ENCODE measurements around the gene HARS1. TPM values are rescaled to one million over a fixed set of nuclear protein-coding genes. Genes with fewer than 3 reads are reported as not detected.

Gene HARS1
- total and polyA plus RNA-seq, 2 of the 13 experiments (the other 11 are each of a cell fraction or from before 2014, with no cell fraction given), result 36.9 to 66.2 TPM

- peak; percentile 71 for TF ChIP-seq PATZ1 (CRISPR knock-in tag; IDR thresholded peaks at IDR 0.05)
- TF ChIP-seq, protein P1, sequence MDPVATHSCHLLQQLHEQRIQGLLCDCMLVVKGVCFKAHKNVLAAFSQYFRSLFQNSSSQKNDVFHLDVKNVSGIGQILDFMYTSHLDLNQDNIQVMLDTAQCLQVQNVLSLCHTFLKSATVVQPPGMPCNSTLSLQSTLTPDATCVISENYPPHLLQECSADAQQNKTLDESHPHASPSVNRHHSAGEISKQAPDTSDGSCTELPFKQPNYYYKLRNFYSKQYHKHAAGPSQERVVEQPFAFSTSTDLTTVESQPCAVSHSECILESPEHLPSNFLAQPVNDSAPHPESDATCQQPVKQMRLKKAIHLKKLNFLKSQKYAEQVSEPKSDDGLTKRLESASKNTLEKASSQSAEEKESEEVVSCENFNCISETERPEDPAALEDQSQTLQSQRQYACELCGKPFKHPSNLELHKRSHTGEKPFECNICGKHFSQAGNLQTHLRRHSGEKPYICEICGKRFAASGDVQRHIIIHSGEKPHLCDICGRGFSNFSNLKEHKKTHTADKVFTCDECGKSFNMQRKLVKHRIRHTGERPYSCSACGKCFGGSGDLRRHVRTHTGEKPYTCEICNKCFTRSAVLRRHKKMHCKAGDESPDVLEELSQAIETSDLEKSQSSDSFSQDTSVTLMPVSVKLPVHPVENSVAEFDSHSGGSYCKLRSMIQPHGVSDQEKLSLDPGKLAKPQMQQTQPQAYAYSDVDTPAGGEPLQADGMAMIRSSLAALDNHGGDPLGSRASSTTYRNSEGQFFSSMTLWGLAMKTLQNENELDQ (CRISPR knock-in tag; IDR thresholded peaks at IDR 0.05; ENCODE audit: borderline replicate concordance), result no peak
- no peak for TF ChIP-seq ZNF343 (CRISPR knock-in tag; IDR thresholded peaks at IDR 0.05)
- peak; percentile 56; the same call in 1 of the 2 replicates for TF ChIP-seq PHF21A (CRISPR knock-in tag; IDR thresholded peaks at IDR 0.05)
- TF ChIP-seq SP140L (CRISPR knock-in tag; IDR thresholded peaks at IDR 0.05; ENCODE audit: borderline replicate concordance), result peak; percentile 82; the same call in 1 of the 2 replicates
- peak; percentile 61 for TF ChIP-seq KDM2A (CRISPR knock-in tag; IDR thresholded peaks at IDR 0.05; ENCODE audit: borderline replicate concordance, low read depth)
- TF ChIP-seq, protein P2, sequence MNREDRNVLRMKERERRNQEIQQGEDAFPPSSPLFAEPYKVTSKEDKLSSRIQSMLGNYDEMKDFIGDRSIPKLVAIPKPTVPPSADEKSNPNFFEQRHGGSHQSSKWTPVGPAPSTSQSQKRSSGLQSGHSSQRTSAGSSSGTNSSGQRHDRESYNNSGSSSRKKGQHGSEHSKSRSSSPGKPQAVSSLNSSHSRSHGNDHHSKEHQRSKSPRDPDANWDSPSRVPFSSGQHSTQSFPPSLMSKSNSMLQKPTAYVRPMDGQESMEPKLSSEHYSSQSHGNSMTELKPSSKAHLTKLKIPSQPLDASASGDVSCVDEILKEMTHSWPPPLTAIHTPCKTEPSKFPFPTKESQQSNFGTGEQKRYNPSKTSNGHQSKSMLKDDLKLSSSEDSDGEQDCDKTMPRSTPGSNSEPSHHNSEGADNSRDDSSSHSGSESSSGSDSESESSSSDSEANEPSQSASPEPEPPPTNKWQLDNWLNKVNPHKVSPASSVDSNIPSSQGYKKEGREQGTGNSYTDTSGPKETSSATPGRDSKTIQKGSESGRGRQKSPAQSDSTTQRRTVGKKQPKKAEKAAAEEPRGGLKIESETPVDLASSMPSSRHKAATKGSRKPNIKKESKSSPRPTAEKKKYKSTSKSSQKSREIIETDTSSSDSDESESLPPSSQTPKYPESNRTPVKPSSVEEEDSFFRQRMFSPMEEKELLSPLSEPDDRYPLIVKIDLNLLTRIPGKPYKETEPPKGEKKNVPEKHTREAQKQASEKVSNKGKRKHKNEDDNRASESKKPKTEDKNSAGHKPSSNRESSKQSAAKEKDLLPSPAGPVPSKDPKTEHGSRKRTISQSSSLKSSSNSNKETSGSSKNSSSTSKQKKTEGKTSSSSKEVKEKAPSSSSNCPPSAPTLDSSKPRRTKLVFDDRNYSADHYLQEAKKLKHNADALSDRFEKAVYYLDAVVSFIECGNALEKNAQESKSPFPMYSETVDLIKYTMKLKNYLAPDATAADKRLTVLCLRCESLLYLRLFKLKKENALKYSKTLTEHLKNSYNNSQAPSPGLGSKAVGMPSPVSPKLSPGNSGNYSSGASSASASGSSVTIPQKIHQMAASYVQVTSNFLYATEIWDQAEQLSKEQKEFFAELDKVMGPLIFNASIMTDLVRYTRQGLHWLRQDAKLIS (CRISPR knock-in tag; IDR thresholded peaks at IDR 0.05), result 0 out of 2 replicates have a peak, but pooled peaks have one; percentile 42
- TF ChIP-seq ZNF33B (CRISPR knock-in tag; IDR thresholded peaks at IDR 0.05), result no peak
- TF ChIP-seq HMGXB3 (CRISPR knock-in tag; IDR thresholded peaks at IDR 0.05; ENCODE audit: borderline replicate concordance), result peak; percentile 84; the same call in 1 of the 2 replicates
- TF ChIP-seq SSRP1 (CRISPR knock-in tag; IDR thresholded peaks at IDR 0.05), result 0 out of 2 replicates have a peak, but pooled peaks have one; percentile 55
- TF ChIP-seq, protein P3, sequence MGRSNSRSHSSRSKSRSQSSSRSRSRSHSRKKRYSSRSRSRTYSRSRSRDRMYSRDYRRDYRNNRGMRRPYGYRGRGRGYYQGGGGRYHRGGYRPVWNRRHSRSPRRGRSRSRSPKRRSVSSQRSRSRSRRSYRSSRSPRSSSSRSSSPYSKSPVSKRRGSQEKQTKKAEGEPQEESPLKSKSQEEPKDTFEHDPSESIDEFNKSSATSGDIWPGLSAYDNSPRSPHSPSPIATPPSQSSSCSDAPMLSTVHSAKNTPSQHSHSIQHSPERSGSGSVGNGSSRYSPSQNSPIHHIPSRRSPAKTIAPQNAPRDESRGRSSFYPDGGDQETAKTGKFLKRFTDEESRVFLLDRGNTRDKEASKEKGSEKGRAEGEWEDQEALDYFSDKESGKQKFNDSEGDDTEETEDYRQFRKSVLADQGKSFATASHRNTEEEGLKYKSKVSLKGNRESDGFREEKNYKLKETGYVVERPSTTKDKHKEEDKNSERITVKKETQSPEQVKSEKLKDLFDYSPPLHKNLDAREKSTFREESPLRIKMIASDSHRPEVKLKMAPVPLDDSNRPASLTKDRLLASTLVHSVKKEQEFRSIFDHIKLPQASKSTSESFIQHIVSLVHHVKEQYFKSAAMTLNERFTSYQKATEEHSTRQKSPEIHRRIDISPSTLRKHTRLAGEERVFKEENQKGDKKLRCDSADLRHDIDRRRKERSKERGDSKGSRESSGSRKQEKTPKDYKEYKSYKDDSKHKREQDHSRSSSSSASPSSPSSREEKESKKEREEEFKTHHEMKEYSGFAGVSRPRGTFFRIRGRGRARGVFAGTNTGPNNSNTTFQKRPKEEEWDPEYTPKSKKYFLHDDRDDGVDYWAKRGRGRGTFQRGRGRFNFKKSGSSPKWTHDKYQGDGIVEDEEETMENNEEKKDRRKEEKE (IDR thresholded peaks at IDR 0.05), result no peak
Observed at GRCh38 chr5:140710899-140711552, 19.9 kb upstream of the HARS1 start (continued).
